Activated CD4-positive, CD25-positive, alpha-beta regulatory T cell treated with anti-CD3 and anti-CD28 coated beads, Interleukin-2, amount 50 U/mL, for 24 hours (primary cell): ENCODE data around the gene ACOT12.
"Not testable (repeated sequence)": the region's sequence is repeated elsewhere in the genome, so short reads cannot be mapped to it uniquely, and the experiment has no call there.

Experiments used
- ATAC-seq, 2 donors: fragments of 150-1000 bp; cut with Tn5 transposase; one replicate each; pipeline ENCODE4 v1.10.0; 2021; ENCODE audit warnings: mild to moderate bottlenecking in 1 of 2, moderate library complexity in 1 of 2

The ACOT12 gene

GRCh38 chr5:81393783-81394718 is at the start of gene ACOT12:
ACOT12 (minus strand) TSS chr5:81394134; CDS start chr5:81394114, 20 bp downstream.
- no peak for ATAC-seq

GRCh38 chr5:81435023-81435422 is 41.1 kb upstream of the ACOT12 start:
- no peak for ATAC-seq

DNA sequence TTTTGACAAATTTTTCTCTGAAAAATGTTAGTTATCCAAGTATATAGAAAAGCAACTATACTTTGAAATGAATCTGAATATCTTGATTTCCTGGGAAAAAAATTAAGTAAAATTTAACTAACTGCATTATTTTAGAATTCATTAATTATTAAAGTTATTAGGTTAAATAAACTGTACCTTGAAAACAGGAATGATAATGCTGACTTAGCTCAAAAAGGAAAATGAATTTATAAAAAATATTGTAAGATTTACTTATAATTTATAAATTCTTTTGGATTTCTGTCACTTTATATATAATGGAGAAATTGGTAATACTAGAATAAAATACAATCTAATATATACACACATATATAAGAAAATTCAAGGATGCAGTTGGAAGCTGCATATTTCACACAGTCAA is 36.1 kb upstream of the ACOT12 start:
- no peak for ATAC-seq

- ATAC-seq: no peak
Observed at GRCh38 chr5:81429363-81429762, 35.4 kb upstream of the ACOT12 start.

- ATAC-seq: no peak
Observed at GRCh38 chr5:81428861-81429260, 34.9 kb upstream of the ACOT12 start.

DNA sequence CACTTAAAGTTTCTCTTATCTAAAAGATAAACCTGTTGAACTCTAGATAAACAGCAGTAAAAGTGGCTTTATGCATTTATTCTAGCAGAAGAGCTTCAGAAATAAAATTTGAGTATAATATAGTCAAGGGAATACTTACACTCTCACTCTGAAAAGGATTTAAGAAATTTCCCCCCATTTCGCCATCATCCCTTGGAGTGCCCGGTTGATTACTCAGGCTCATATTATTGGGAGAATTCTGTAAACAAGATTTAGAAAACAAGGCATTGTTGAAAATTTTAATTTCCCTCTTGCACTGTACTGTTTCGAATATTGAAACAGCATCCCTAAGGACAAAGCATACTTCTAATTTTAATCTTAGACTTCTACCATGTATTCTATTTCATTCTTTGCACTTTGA is 34.5 kb upstream of the ACOT12 start:
- ATAC-seq: no peak

GRCh38 chr5:81427566-81427965 is 33.6 kb upstream of the ACOT12 start:
- ATAC-seq: no peak

GRCh38 chr5:81426359-81427030 is 32.6 kb upstream of the ACOT12 start:
- ATAC-seq: no peak

DNA sequence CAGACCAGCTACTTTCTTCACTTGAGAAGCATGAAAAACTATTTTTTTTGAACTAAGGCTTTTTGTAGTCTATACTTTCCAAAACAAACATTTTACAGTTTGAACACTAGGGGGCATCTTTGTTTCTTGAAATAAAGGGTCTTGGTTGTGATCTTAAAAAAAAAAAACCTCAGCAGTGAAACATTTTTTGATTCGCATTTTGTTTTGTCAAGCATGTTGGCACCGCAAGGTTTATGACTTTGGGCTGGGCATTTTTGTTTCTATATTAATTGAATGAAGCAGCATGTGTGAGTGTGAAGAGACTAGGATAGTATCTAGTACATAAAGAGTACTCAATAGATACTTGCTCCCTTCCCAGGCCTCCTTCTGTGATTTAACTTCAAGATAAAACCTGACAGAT is 31.6 kb upstream of the ACOT12 start:
- peak; percentile 30 to 51 for ATAC-seq

DNA sequence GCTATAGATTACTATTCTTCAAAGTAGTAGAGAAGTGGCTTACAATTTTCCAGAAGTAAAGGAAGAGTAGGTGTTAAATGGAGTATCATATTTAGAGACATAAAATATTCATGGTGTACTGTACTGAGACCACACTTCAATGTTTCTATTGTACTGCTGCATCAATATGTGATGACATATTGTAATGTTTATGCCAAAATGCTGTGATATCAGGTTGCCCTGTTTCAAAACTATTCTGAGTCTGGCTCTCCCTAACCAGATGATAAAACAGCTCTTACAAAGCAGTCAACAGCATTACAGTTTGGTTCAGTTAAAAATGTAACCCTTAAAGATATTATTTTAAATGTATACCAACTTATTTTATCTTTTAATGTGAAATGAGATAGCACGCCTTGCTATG is 30.8 kb upstream of the ACOT12 start:
- ATAC-seq: no peak

GRCh38 chr5:81422671-81423070 is 28.7 kb upstream of the ACOT12 start:
- no peak for ATAC-seq

DNA sequence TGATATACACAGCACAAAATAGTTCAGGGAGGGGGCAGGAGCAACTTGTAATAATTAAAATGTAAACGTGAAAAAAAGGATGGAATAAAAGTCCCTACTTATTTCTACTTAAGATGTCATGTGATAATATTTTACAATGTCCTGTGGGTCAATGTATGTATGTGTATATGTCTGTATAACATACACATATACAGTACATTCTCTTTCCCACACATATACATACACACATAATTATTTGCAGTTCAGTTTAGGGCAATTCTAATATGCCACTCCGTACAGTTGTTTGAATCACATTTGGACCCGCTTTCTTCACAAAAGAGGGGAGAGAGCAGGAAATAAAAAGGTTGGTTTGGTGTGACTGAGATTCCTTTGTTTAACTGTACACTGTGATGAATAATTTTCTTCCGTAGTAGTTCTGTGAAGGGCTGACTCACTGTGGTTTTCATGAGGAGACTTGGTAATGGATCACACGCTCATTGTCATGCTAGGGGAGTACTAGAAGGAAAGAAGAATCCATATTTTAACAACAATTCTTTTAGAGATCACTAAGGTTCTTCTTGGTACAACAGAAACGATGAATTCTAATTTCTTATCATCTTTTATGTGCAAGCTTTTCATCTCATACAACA is 26.2 kb upstream of the ACOT12 start:
- ATAC-seq: peak; percentile 93 to 96

DNA sequence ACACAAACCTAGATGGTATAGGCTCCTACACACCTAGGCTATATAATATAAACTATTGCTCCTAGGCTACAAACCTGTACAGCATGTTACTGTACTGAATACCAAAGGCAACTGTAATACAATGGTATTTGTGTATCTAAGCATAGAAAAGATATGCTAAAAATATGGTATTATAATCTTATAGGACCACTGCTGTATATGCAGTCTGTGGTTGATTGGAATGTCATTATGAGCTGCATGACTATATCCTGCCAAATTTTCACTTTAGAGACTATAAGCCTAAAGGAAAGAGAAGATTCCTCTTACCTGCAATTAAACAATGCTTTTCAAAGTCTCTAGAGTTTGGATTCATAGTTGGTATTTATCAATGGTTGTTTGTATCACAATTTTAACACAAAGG is 24.7 kb upstream of the ACOT12 start:
- ATAC-seq: no peak

DNA sequence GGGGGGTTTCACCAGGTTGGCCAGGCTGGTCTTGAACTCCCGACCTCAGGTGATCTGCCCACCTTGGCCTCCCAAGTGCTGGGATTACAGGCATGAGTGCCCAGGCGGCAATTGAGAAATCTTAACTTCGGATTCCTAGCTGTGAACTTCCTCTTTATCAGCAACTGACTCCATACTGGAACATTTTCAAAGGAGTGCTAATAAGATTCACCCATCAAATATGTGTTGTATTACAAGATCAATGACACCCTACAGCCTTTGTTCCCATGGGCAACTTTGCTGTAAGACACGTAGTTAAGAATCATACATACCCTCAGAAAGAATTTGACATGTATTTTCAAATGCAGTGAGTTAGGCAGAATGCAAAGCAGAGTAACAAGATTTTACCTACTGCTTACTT is 23.1 kb upstream of the ACOT12 start:
- no peak for ATAC-seq

GRCh38 chr5:81409896-81410295 is 16.0 kb upstream of the ACOT12 start:
- ATAC-seq: no peak

DNA sequence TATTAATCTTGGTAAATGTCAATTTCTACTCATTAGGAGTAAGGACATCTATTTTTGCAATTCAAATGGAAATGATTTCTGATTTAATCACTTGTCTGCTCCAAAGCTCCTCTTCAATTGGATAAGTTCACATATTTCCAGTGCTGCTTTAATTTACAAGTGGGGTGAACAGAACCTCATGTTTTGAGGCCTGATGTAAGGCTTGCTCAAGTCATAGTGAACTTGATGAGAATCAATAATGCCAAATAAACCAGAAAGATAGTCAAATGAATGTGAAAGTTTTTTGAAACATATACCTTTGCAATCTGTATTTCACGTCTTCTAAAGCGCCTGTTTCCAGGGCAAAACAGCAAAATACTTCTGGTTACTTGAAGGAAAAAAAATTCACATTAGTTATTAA is 15.4 kb upstream of the ACOT12 start:
- ATAC-seq: no peak

DNA sequence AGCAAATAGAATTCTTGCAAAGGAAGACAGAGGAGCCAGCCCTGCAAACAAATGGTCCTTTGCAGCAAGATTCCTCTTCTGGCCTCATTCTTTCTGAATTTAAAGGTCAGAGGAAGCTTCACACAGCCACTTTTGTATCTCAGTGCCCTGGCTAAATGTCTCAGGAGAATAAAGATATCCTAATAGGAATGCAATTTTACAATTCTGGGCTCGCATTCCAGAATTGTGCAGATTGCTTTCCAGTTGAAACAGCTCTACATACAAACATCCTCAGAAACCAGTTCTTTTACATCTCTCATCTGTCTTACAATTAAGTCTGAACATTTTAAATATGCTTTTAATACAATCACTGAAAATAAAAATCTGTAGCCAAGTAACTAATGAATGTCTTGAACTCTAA is 14.6 kb upstream of the ACOT12 start:
- ATAC-seq: no peak

DNA sequence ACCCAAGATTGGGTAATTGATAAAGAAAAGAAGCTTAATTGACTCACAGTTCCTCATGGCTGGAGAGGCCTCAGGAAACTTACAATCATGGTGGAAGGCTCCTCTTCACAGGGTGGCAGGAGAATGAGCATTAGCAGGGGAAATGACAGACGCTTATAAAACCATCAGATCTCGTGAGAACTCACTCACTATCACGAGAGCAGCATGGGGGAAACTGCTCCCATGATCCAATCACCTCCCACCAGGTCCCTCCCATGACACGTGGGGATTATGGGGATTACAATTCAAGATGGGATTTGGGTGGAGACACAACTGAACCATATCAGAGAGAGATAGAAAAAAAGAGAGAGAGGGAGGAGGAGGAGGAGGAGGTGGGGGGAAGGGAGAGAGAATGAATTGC is 13.9 kb upstream of the ACOT12 start:
- not testable (repeated sequence) for ATAC-seq

DNA sequence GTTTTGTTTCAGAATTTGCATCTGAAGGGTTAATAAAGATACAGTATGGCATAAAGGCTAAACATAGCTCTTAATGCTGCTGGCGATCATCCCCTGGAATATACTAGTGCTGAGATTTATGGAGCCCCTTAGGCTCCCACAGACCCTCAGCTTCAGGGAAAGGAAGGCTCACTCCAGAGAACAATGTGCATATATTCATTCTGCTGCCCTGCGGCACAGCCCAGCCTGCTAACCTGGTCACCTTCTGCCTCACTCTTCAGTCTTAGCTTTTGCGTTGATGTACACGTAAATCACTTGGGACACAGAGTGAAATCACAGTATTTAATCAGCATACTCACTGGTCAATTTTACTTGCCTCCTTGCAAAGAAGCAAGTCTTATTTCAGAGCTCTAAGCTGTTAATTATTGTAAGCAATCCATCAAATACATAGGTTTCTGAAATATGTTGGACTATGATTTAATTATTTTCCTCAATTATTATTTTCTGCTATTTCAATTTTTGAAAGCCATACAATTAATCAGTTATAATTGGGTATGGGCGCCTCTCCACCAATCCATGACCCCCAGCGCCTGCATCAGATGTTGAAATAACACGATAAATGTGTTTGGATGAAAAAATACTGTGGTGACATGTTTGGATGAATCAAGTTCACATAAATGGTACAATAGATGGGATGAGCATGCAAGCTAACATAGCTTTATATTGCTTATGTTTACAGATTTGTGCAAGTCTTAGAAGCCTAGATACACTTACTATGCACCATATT is 11.4 kb upstream of the ACOT12 start:
- ATAC-seq: no peak

GRCh38 chr5:81402192-81402930 is 8.4 kb upstream of the ACOT12 start:
- no peak for ATAC-seq

DNA sequence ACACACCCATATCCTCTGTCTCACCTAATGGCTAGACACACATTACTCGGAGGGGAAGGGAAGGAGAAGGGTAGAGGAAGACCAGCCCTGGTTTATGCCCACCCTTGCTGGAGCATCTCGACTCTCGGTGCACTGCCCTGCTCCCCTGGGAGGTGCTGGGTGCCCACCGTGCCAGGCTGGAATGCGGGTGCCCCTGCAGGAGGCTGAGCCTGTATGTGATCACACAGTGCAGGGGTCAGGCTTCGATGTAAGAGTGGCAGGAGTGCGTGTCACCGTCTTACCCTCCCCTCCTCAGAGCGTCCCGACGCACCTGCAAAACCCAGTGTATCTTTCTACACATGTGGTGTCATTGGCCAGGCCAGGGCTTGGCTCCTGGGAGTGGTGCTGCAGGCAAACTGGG is 7.3 kb upstream of the ACOT12 start:
- ATAC-seq: no peak

GRCh38 chr5:81400375-81400774 is 6.4 kb upstream of the ACOT12 start:
- no peak for ATAC-seq
